GM18505 (cell line): Measurements from ENCODE around the gene SLC8B1.

ENCODE experiments used
- ATAC-seq: cut with Tn5 transposase; IDR thresholded peaks from one replicate; pipeline ENCODE4 v1.9.1; 2021; ENCODE audit not compliant: unreplicated experiment
- POLR2A ChIP-seq: IDR thresholded peaks from 4 replicates; pipeline ENCODE4 v1.6.1; 2011; ENCODE audit warnings: borderline replicate concordance; ENCODE audit not compliant: insufficient read depth, insufficient read length; ENCODE audit errors: extremely low read depth

SLC8B1 gene

GRCh38 chr12:113268136-113268535, 66.8 kb downstream of the SLC8B1 start:
- TF ChIP-seq POLR2A, result no peak
- no peak for ATAC-seq

GRCh38 chr12:113267621-113268020, 67.3 kb downstream of the SLC8B1 start:
- no peak for TF ChIP-seq POLR2A
- ATAC-seq, result no peak

DNA sequence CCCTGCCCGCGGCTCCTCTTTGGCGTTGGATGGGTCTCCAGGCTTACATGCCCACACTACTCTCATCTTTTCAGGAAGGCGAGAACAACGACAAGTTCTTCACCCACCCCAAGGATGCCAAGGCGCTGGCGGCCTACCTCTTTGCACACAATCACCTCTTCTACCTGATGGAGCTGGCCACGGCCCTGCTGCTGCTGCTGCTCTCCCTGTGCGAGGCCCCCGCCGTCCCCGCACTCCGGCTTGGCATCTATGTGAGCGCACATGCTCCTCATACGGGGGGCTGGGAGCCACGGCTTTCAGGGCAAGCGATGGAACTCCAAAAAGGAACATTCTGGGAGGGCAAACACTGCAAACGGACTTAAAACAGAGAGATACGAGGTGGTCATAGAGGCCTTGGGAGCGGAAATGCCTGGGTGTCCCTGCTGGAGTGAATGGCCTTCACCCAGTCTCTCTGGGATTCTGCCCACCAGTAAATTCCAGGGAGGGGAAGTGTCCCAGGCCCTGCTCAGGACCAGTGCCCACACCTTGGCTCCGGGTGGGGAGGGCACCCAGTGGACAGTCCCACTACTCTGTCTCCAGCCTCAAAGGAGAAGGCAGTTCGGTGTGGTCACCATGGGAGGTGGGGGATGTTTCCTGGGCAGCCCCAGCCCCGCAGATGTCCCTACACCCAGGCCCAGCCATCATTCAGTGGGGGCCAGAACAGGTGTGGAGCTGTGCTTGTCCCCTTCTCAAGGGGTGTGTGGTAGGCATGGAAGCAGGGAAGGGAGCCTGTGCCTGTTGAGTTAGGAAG, 68.6 kb downstream of the SLC8B1 start:
- TF ChIP-seq POLR2A, result no peak
- no peak for ATAC-seq

GRCh38 chr12:113263431-113263963, 71.4 kb downstream of the SLC8B1 start:
- no peak for TF ChIP-seq POLR2A
- no peak for ATAC-seq

GRCh38 chr12:113262710-113263109, 72.2 kb downstream of the SLC8B1 start:
- TF ChIP-seq POLR2A, result no peak
- no peak for ATAC-seq

GRCh38 chr12:113261847-113262470, 73.0 kb downstream of the SLC8B1 start:
- no peak for ATAC-seq
- TF ChIP-seq POLR2A, result no peak

- no peak for TF ChIP-seq POLR2A
- ATAC-seq, result no peak
These were observed 74.1 kb downstream of the SLC8B1 start for GRCh38 chr12:113260636-113261300.

DNA sequence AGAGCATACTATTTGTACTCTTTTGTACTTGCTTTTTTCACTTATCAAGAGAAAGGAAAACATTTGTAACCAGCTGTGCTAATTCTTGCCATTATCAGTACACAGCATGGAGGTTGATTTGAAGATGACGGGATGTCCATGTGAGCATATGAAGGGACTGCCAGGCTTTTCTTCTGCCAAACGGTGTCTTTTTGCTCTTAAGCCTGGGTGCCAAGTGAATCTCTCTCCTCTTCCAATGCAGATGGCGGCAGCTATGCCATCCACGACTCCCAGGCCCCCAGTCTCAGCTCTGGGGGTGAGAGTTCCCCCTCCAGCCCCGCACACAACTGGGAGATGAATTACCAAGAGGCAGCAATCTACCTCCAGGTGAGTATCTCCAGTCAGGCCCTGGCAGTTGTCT, 74.8 kb downstream of the SLC8B1 start:
- TF ChIP-seq POLR2A, result no peak
- ATAC-seq, result no peak

DNA sequence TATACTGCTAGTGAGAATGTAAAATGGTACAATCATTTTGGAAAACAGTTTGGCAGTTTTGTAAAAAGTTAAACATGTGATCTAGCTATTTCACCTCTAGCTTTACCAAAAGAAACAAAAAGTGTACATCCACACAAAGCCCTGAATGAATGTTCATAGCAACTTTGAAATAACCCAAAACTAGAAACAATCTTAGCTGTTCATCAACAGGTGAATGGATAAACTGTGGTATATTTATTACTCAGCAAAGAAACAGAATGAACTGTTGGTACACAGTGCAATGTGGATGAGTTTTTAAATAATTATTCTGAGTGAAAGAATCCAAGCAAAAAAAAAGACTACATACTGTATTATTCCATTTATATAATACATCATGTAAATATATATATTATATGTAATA, 77.3 kb downstream of the SLC8B1 start:
- no peak for TF ChIP-seq POLR2A
- no peak for ATAC-seq

DNA sequence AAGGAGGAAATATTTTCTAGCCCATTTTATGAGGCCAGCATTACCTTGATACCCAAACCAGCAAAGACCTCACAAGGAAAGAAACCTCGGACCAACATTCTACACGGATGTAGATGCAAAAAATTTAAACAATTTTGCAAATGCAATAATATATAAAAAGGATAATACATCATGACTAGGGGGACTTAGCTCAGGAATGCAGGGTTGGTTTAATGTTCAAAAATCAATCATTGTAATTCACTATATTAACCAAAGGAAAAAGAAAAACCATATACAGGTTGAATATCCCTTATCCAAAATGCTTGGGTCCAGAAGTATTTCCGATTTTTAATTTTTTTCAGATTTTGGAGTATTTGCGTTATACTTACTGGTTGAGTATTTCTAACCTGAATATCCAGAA, 80.6 kb downstream of the SLC8B1 start:
- no peak for ATAC-seq
- no peak for TF ChIP-seq POLR2A

DNA sequence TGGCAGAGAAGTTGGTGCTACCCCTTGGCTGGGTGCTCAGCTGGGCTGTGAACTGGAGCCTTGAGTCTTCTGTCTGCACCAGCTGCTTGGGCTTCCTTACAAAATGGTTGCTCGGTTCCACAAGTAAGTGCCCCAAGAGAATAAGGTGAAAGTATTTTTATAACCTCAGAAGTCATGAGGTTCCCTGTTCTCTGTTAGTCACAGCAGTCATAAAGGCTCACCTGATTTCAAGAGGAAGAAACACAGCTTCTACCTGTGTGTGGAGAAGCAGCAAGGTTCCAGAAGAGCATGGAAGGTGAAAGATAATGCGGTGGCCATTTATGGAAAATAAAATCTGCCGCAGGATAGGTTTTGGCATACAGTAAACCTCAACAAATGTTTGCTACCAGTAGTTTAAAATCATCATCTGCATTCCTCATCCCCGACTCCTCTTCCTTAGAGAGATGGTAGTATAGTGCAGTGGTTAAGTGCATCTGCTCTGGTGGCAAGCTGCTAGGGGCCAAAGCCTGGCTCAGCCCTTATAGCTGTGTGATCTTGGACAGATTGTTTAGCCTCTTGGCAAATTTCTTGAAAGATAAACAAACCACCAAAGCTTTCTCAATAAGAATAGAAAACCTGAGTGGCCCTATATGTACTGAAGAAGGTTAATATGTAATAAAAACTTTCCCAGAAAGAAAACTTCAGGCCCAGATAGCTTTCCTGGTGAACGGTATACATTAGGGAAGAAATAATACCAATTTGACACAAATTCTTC, 81.2 kb downstream of the SLC8B1 start:
- no peak for TF ChIP-seq POLR2A
- ATAC-seq, result no peak

DNA sequence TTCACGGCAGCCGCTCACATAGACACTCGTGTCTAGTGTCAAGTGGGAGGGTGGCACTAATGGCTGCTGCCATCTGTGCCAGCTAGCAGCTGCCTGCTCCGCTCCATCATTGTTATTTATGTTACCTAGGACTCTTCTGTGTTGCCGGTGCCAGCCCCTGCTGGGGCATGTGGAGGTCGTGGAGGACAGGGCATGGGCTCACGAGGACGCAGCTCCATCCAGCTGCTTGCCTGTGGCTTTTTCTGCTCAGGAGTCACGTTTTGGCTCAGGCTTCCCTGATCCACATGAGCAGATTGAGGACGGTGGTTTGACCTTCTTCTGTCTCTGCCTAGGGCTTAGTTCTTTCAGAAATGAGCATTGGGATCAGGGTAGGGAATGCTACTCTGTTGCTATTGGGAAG, 82.4 kb downstream of the SLC8B1 start:
- ATAC-seq, result no peak
- no peak for TF ChIP-seq POLR2A

DNA sequence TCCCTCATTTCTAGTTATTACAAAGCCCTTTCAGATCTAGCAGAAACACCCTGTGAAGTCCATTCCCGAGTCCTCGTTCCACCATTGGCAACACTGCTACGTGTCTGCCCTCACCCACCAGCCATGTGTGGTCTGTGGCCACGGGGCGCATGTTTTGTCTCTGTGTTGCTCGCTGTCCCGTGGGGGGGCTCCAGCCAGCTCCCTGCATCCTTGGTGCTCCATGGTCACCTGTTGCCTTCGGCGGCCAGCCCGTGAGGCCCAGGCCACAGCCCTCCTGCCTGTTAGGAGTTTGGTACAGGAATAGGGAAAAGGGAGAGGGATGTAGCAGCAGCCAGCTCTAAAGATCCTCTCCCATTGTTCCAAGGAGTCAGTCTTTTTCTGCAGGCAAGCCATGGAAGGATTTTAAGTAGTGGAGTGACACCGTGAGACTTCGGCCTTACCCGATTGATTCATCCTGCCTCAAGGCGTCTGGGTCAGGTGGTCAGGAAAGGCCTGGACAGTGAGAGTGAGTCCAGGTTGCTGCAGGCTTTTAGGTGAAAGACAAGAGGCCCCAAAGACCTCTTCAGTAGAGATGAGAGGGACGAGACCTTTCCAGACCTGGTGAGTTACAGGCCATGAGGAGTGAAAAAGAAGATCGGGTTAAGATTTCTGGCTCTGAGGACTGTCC, 83.4 kb downstream of the SLC8B1 start:
- TF ChIP-seq POLR2A, result no peak
- no peak for ATAC-seq

DNA sequence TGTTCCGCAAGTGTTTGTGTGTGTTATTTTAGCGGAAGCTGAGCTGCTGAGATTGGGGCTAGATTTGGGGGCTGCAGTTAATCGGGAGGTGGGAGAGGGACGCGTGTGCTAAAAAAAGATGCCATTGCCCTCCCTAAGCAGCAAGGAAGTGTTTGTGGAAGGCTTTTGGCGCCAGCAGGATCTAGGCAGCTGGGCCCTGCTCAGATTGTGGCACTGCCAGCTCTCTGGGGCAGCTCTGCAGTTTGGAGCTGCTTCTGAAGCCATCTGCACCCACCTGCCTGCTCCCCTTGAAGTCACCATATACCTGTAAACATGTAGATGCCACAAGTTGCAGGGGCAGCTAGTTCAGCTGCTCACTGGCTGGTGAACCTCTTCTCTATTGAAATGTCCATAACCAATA, 84.9 kb downstream of the SLC8B1 start:
- no peak for TF ChIP-seq POLR2A
- no peak for ATAC-seq
